HL-60/S4 treated with retinoic acid at 250 ng/mL for 4 days and 3 days (cell line): ENCODE measurements around the gene VPS72.
"Not testable (repeated sequence)": the region's sequence is repeated elsewhere in the genome, so short reads cannot be mapped to it uniquely, and the experiment has no call there.

ENCODE experiments used
- in situ Hi-C: fragments of 300-500 bp; cut with MboI; formaldehyde crosslinking; loops from 2 replicates; pipeline ENCODE4 v1.7.0; 2022; ENCODE audit warnings: low sequenced_read_pairs

VPS72 gene

DNA sequence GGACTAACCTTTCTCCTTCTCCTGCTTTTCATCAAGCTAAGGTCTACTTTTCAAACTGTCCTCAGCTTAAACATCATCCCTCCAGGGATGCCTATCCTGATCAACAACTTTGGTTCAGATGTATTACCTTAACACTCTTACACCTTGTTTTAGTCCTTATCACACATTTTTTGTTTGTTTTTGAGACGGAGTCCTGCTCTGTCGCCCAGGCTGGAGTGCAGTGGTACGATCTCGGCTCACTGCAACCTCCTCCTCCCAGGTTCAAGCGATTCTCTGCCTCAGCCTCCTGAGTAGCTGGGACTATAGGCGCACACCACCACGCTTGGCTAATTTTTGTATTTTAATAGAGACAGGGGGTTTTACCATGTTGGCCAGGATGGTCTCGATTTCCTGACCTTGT is 1.3 kb downstream of the VPS72 start:
- in situ Hi-C loops: not testable (repeated sequence)

DNA sequence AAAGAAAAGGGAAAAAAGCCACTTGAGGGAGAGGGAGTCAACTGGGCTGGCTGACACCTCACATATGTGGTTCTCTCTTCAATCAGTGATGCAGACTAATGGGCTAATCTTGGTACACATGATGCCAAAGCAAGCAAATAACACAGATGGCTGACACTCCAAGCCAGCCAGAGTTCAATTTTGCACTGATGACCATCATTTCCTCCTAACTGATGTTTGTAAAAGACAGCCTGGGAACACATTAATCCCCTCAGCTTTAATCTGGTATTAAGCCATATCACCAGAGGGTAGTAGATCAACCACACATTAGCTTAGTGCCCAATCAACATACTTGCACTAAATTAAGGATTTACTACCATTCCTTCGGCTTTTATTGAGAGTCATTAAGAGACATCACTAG is 2.8 kb downstream of the VPS72 start:
- in situ Hi-C loops: no loop called here

DNA sequence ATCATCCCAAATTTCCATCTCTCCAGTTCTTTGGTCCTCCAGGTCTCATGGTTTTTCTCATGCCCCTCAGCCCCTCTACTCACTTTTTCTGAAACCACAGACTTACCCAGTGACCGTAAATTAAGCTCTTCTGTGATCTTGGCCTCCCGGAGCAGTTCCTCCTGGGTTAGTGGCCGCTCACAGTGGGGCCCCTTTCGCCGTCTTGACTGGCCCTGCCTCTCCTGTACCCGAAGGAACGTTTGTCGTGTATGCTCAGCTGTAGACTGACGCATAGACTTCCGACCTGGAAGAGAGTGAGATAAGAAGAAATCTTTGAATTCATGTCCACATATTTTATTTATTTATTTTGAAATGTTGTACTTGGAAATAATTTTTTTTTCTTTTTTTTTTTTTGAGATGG is 5.8 kb downstream of the VPS72 start:
- in situ Hi-C loops: no loop called here

DNA sequence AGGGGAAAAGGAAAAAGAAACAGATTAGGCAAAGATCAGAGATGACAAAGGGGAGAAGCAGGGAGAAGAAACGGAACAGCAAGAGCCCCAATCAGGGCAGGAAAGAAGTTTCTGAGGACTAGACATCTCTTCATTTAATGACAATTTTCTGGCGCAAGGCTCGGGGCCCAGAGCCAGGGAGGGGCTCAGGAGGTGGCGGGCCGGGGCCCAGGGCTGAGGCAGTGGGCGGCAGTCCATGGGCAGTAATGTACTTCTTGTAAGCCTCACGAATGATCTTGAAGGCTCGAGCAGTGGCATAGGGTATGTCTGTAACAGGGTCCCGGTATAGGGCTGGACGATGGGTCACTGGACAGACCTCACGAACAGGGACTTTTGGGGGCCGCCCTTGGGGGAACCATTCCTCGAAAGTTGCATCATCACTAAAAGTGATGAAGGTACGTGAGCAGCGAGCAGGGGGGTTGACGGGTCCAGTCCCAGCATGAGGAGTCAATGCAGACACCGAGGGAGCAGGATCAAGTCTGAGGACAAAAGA is 13.4 kb downstream of the VPS72 start:
- in situ Hi-C loops: no loop called here

DNA sequence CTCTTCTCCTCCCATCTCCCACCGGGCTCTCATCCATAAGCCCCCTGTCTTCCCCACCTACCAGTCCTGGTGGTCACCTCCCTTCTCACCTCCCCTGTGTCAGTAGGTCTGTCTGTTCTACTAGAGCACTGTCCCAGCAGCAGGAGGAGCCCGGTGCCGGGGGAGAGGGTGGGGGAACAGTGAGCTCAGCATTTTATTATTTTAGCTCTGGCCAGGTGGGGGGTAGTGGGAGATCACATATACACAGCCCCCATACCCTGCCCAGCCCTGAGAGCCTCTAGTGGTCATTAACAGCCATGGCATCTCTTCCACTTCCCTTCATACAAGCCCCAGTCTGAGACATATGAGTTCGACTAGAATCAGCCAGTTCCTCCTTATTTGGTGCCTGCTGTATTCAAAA is 14.1 kb downstream of the VPS72 start, which contains the start of gene TMOD4:
Gene TMOD4 (minus strand): TSS at position 119 of the 400 bp plus-strand sequence. CDS start 1,106 bp downstream, outside the sequence.
- in situ Hi-C loops: no loop called here

DNA sequence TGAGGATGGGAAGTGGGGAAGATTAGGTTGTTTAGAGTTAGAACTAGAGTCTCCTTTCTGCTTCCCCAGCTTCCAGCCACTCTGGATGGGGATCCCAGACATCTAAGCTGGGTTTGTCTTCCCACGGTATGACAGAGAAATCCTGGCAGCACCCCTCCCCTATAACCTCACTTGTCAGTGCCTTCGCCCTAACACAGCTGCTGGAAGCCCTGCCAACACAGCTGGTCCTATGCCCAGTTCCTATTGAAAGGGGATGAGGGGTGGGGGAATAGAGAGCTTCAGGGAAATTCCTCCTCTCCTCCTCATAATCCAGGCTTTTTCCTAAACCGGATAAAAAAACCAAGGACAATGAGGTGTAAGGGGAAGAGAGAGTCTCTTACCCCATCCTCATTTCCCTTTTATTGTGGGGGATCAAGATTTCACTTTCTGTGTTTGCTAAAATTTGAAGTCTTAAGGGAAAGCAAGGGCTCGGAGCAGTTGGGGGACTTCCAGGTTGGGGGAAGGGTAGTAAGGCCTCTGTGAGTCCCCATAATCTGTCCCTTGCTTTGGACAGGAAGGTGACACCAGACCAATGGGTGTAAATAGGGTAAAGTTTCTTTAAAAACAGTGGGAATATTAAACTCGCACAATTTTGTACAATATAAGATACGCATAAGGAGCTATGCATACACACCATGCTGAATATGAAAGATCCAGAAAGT is 14.8 kb downstream of the VPS72 start:
- in situ Hi-C loops: no loop called here

DNA sequence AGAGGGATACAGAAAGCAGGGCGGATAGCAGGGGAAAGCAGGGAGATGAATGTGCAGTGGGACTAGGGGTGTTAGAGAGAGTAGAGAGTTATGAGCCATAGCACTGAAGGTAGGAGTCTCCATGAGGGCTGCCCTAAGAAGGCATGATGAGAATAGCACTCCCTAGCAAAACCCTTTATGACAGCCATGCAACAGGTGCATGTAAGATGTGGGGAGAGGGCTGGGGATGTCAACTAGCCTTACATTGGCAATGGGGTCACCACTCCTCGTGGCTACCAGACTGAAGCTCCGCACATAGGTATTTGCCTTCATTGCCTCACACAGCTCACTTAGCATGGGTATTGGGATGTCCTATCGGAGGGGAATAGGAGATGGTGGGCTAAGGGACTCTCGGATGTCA is 18.8 kb downstream of the VPS72 start:
- in situ Hi-C loops: no loop called here

DNA sequence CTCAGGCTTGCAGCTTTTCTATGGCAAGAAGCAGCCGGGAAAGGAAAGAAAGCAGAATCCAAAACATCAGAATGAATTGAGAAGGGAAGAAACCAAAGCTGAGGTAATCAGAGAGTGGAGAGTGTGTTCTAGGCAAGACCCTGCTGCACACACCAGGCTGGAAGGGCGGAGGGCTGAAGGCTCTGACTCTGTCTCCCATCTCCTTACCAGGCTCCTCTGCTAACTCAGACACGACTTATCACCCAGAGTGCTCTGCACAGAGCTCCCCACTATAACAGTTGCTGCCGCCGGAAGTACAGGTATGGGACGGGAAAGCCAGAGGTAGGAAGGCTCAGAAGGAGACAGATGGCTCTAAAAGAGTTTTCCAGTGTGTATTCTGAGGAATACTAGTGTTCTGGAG is 22.9 kb downstream of the VPS72 start:
- in situ Hi-C loops: no loop called here

DNA sequence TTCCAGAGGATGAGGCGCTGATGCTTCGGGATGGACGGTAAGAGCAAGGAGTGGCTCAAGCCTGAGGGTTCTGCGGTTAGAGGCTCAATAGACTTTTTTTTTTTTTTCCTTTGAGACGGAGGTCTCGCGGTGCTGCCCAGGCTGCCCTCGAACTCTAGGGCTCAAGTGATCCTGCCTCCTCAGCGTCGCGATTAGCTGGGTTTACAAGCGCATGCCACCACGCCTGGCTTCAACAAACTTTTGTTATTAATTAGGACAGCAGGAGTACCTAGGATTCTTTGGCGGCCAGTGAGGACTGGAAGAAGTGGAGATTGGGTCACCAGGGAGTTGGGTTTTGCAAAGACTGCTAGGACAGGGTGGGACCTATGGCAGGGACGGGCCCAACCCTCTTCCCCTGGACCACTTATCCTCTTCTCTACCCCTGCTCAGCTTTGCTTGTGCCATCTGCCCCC is 23.5 kb downstream of the VPS72 start:
- in situ Hi-C loops: no loop called here

DNA sequence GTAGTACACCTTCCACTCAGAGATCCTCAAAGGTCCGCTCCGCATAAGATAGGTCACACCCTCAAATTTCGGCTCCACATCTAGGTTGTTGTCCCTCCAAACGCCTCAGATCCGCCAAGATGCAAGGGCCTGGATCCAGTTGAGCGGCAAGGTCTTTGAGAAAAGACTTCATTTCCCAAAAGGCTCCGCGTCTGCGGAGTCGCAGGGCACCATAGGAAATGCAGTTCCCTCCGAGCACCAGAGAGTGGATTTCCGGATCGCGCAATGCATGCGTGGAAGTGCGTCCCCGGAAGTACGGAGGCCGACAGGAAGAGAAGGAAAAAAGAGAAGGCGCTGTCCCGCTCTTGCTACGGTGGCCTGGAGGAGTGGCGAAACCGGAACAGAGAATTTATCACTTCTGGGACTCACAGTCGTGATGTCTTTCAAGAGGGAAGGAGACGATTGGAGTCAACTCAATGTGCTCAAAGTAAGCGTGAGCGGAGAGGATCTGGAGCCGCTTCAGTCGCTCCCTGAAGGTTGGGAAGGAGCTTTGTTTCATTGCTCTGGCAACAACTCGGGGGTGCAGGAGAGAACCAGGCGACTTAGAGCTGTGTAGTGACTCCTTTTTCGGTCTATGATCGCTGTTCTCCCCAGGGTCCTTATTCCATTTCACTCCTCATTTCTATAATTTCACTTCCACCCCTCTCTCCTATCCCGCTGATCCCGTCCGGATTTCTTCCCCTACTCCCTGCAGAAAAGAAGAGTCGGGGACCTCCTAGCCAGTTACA is 24.1 kb downstream of the VPS72 start, which contains the start of the genes LYSMD1 and SCNM1:
Gene LYSMD1 (minus strand): TSS at position 165 of the 767 bp plus-strand sequence. CDS start 644 bp downstream, outside the sequence.
Gene SCNM1 (plus strand): TSS at position 407 of the 767 bp plus-strand sequence. CDS start 9 bp downstream, at position 416.
- in situ Hi-C loops: no loop called here

DNA sequence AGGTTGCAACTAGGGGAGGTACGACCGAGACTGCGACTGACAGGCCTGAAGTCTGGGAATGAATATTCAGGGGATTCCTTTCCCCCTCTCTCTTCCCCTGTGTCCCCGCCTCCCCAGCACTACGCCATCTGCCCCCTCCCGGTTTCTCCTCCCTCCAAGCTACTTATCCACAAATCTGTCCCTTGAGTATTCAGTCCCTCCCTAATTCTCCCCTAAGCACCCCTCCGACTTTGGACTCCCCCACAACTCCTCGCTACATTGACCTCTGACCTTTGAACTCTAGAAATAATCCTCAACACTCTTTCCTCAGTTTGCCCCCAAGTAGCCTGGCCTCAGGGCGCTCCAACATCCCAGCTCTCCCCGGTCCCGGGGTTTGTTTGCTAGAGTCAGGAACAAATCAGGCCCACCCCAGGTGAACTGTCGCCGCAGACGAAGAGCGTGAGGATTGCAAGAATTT is 24.7 kb downstream of the VPS72 start:
- in situ Hi-C loops: no loop called here

DNA sequence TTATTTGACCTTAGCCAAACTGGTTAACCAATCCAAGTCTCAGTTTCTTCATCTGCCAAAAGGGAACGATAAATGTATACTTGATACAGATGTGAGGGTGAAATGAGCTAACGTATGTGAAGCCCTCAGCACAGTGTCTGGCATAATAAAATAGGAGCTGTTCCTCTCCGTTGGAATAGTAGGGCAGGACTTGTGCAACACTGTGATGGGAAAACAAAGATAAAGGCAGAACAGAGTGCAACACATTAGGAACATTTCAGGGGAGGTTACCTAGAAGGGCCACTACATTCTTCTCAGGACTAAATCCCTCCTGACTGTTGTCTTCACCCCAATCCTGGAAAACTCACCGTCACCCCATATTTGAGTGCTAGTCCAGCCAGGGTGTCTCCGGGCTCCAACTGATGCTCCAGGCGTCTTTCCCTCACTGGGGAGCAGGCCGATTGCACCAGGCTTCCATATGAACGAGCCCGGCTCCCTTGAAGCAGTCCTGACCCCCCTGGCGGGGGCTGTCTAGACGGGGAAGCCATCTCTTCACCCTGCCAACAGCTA is 25.2 kb downstream of the VPS72 start:
- in situ Hi-C loops: no loop called here

DNA sequence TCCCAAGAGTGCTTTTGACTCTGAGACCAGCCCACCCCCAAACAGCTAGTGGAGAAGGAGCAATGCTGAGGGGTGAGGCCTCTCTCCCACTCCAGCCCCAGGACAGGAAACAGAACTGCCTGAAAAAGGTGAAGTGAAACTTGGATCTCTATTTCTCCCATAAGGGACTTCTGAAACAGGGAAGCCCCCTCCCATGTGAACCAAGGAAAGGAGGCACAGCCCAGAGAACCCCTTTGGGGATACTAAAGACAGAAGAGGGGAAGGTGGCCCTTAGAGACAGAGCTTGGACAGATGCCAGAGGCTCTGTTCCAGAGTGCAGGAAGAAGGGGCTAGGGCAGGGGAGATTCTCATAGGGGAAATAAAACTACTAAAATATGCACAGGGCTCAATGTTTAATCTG is 30.6 kb downstream of the VPS72 start:
- in situ Hi-C loops: no loop called here

DNA sequence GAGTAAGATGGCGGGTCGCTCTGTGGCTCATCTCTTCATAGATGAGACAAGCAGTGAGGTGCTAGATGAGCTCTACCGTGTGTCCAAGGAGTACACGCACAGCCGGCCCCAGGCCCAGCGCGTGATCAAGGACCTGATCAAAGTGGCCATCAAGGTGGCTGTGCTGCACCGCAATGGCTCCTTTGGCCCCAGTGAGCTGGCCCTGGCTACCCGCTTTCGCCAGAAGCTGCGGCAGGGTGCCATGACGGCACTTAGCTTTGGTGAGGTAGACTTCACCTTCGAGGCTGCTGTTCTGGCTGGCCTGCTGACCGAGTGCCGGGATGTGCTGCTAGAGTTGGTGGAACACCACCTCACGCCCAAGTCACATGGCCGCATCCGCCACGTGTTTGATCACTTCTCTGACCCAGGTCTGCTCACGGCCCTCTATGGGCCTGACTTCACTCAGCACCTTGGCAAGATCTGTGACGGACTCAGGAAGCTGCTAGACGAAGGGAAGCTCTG is 31.2 kb downstream of the VPS72 start:
- in situ Hi-C loops: no loop called here

DNA sequence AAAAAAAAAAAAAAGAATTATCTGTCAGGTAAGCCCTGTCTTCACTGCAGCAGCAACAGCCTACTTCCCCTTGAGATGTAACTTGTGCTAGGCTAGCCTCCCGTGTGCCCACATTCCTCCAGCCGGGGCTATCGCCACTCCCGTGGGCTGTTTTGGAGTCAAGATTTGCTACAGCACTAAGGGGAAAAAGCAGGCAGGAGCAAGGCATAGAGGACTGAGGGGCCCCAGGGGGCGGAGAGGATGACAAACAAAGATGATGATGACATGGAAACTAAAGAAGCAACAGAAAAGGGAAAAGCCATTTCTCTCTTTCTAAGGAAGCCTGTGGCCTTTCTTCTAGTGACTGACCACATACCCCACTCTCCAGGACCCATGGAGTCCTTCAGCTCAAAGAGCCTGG is 31.7 kb downstream of the VPS72 start:
- in situ Hi-C loops: no loop called here

DNA sequence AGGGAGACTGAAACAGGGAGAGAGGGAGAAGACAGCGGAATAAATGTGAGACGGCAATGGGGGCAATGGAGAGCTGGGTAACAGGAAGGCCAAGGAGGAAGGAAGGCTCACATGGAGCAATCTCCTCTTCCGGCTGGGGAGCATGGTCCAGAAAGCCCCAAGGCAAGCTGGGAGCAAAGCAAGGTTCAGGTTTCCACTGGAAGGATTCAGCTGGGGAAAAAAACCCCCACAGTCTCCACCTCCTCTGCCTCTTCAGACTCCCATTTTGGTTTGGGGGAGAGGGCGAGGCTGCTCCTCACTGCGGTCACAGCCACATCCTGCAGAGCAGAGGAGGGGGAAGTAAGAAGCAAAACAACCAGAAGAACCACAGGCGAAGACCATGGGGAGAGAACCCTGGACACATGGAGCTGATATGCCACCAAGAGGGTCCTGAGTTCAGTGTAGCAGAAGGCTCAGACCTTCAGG is 32.9 kb downstream of the VPS72 start:
- in situ Hi-C loops: no loop called here

DNA sequence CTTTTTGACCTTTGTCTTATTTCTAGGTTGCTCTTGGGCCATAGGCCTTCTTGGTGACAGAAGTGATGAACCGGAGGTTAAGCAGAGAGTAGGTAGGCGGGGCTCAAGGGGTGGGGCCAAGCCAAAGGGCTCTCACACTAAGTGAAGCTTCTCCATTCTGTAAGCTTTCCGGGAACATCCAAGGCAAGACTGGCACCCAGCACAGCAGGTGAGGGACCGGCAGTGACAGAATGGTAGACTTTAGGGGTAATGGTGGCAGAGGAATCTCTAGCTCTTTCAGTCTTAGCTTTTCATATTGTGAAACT is 33.5 kb downstream of the VPS72 start, which contains the start of gene TNFAIP8L2:
Gene TNFAIP8L2 (plus strand): TSS at position 135 of the 305 bp plus-strand sequence. CDS start 2,049 bp downstream, outside the sequence.
- in situ Hi-C loops: no loop called here

DNA sequence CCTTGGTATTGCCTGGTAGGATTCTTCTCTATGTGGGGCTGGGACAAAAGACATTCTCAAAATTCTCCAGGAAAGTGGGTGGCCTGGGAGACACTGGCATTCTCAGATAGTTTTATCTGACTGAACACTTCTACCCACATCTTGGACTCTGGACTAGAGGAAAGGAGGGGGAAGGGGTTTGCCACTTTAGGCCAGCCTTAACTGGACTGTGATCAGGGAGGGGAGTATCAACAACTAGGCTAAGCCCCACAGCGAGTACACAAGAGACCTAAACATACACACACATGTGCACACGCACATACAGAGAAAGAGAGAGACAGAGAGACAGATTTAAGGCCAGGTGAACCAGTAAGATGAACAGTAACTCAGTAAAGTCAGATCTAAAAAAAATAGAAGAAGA is 42.3 kb downstream of the VPS72 start:
- in situ Hi-C loops: no loop called here

DNA sequence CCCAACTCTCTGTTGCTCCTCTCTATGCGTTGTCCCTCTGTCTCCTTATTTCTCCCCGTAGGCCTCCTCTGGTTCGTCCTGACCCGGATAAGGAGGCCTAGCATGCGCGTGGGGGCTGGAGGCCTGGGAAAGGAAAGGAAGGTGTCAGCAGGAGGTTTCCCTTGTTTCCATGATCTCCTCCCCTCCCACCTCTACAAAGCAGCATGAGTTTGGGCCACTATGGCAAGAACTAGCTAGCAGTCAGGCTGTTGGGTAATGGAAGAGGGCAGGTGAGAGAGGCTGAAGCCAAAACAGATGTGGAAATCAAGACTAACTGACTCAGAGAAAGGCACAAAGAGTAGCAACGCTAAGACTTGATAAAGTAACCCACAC is 42.9 kb downstream of the VPS72 start:
- in situ Hi-C loops: no loop called here

DNA sequence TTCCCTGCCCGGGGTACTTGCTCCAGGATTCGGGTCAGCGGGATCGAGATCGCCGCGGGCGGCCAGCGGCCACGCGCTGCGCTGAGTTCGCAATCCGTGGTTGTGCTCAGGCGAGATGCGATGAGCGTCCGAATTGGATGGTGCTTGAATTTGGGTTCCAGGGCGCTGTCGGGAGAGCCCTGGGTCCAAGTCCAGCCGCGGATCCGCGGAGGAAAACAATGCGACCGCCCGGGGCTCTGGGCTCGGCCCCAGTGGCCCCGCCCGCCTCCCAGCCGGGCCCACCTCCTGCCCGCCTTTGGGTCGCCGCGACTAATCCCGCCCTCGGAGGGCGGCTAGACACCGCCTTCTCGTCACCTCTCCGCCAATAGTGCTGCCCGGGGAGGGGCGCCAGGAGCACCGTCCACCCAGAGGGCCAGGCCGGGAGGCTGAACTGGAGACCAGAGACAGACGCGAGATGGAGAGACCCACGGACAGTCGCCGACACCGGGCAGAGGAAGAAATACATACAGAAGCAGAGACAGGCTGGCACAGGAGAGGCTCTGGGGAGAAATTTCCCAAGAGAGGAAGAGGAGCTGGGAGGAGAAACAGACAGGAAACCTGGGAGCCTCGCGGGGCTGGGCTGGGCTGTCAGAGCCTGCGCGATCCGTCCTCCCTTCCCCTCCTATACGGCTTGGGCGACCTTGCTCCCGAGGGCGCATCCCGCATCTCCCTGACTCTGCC is 43.4 kb downstream of the VPS72 start, which contains the start of gene SEMA6C:
Gene SEMA6C (minus strand): TSS at position 220 of the 720 bp plus-strand sequence. CDS start 4,010 bp downstream, outside the sequence.
- in situ Hi-C loops: no loop called here
